ENCODE data around the gene VPS18.
"Not testable (repeated sequence)": the region's sequence is repeated elsewhere in the genome, so short reads cannot be mapped to it uniquely, and the experiment has no call there.

VPS18 gene

DNA sequence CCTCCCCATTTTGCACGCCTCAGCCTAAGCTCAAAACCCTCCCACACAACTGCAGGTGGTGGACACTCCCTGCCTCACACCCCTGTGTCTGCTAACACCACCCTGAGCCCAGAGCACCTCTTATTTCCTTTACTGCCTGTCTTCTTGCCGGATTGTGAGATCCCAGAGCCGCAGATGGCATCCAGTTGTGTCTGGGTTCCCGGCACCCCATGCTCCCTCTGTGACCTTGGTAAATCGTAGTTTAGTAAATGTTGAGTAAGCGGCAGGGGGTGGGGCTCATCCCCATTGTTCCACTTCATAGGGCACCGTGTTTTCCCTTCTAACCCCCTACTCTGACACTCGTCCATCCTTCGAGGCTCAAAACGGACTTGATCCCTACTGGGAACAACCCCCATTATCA, 35.5 kb upstream of the VPS18 start:
- no peak overlapping the region for H3K4me3 ChIP-seq (ENCODE audit: low read depth, low read length)

DNA sequence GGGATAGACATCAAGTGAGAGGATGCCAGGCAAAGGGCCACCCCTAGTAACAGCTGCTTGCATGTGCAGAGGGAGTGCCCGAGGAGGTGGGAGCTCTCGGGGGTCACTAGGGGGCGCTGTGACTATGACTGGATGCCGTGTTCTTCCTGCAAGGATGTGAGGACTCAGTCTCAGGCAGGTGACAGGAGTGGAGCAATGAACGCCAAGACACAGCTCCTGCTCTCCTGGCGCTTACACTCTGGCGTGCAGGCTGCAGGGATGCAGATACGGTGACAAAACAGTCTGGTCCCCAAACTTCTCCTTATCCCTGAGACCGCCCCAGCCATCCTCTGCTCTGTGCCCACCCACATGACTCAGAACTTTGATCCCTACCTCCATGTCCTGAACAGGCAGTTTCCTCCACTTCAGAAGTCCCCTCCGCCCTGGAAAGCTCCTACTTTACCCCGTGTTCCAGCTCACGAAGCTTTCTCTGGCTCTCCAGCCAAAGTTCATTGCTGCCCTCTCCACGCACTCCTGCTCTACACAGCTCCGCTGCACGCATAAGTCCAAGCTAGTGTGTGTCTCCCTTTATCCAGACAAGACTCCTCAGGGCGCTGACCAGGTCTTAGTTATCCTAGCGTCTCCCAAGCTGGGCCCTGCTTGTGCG, 34.9 kb upstream of the VPS18 start:
- no peak overlapping the region for H3K4me3 ChIP-seq (ENCODE audit: low read depth, low read length)
- TF ChIP-seq, protein P1, sequence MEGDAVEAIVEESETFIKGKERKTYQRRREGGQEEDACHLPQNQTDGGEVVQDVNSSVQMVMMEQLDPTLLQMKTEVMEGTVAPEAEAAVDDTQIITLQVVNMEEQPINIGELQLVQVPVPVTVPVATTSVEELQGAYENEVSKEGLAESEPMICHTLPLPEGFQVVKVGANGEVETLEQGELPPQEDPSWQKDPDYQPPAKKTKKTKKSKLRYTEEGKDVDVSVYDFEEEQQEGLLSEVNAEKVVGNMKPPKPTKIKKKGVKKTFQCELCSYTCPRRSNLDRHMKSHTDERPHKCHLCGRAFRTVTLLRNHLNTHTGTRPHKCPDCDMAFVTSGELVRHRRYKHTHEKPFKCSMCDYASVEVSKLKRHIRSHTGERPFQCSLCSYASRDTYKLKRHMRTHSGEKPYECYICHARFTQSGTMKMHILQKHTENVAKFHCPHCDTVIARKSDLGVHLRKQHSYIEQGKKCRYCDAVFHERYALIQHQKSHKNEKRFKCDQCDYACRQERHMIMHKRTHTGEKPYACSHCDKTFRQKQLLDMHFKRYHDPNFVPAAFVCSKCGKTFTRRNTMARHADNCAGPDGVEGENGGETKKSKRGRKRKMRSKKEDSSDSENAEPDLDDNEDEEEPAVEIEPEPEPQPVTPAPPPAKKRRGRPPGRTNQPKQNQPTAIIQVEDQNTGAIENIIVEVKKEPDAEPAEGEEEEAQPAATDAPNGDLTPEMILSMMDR (IDR thresholded peaks at IDR 0.05; ENCODE audit: low read depth, low read length), result peak; percentile 81

More for the DNA sequence above, 35.5 kb upstream of the VPS18 start:
- TF ChIP-seq, protein P1 (IDR thresholded peaks at IDR 0.05; ENCODE audit: low read depth, low read length), result no peak

DNA sequence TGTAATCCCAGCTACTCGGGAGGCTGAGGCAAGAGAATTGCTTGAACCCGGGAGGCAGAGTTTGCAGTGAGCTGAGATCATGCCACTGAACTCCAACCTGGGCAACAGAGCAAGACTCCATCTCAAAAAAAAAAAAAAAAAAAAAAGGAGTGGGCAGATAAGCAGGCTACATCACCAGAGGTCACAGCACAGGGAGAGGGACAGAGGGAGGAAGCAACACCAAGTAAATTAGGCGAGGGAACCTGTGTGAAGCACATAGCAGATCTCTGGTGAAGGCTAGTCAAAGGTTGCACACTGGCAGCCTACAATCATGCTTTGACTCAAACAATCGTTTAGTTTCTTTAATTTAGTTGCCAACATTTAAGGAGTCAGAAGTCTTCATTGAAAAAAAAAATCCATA, 33.1 kb upstream of the VPS18 start:
- H3K4me3 ChIP-seq (ENCODE audit: low read depth, low read length), result not testable (repeated sequence)

DNA sequence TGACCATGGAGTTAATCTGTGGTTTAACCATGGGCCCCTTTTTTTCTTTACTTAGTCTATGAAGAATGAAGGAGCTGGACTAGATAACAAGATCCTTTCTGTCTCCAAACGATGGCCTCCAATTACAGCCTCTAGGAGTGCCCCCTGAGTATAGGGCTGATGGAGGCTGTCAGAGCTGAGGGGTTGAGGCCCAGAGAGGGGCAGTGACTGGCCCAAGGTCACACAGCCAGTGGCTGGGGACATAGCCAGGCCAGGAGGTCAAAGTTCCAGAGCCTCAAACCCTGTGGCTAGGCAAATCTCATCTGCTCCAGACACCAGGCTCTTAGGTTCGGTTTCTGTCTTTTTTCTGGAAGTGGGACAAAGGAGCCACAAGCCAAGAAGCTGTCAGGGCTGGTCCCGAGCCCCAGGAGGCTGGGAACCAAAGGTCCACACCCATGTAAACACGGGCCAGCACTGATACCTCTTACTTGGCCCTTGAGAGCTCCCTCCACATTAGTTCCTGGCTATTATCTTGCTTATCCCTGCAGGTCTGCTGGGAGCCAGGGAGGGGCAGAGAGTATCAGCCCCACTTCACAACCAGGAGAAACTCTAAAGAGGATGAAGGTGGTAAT, 30.5 kb upstream of the VPS18 start:
- H3K4me3 ChIP-seq (ENCODE audit: low read depth, low read length), result no peak overlapping the region
- TF ChIP-seq, protein P1 (IDR thresholded peaks at IDR 0.05; ENCODE audit: low read depth, low read length), result no peak

DNA sequence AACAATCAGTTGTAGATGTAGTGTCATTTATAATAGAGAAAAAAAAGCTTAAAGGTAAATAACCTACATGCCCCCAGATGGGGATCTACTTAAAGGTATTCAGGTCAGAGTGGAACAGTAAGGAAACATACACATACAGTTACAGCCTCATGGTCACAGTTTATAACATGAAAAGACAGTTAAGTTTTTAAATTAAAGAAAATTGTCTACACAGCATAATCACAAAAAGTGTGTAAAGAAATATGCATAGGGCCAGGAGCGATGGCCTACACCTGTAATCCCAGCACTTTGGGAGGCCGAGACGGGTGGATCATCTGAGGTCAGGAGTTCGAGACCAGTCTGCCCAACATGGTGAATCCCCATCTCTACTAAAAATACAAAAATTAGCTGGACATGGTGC, 27.1 kb upstream of the VPS18 start:
- H3K4me3 ChIP-seq (ENCODE audit: low read depth, low read length), result no peak overlapping the region
- TF ChIP-seq, protein P1 (IDR thresholded peaks at IDR 0.05; ENCODE audit: low read depth, low read length), result no peak

DNA sequence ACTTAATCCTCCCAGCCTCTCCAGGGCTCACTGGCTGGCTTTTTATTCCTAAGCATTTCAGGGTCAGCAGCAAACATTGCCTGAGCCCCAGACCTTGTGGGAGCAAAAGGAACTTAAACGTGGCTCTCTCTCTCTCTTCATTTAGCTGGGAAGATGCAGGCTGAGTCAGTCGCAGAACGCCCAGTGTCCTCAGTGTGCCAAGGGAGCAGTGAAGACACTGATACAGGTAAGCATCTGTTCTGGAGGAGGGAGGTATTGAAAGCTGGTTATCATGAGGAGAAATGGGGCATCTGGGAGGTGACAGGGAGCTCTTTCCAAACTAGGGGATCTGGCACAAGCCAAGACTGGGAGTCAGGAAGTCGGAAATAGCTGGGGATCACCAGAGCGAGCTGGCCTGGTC, 24.6 kb upstream of the VPS18 start:
- TF ChIP-seq, protein P1 (IDR thresholded peaks at IDR 0.05; ENCODE audit: low read depth, low read length), result no peak
- H3K4me3 ChIP-seq (ENCODE audit: low read depth, low read length), result no peak overlapping the region

DNA sequence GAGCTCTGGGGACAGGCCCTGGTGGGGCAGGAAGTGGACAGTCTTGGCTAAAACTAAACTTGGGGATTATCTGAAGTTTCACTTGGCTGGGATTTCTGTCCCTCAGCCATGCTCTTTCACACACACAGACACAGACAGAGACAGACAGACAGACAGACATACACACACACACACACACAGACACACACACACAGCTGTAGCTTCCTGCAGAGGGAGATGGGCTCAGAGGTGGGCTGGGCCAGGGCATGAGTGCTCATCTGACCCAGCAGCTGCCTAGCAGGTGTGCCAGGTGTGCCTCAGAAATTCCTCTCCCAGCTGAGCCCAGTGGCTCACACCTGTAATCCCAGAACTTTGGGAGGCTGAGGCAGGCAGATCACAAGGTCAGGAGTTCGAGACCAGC, 23.5 kb upstream of the VPS18 start:
- TF ChIP-seq, protein P1 (IDR thresholded peaks at IDR 0.05; ENCODE audit: low read depth, low read length), result no peak
- H3K4me3 ChIP-seq (ENCODE audit: low read depth, low read length), result no peak overlapping the region

All from WI38 (cell line).